Ovary (tissue), 9 donors: ENCODE measurements around the gene TUBB2A. TPM values are rescaled to one million over a fixed set of nuclear protein-coding genes. Genes with fewer than 3 reads are reported as not detected.
"Not testable (repeated sequence)": the region's sequence is repeated elsewhere in the genome, so short reads cannot be mapped to it uniquely, and the experiment has no call there.

Source experiments
- DNase-seq, 5 donors: peaks; one replicate each; pipeline ENCODE4 v3.0.0-alpha.2; 2019 to 2020
- H3K27ac ChIP-seq, 2 donors: fragments of 200-600 bp; one replicate each; pipeline versions ENCODE4 v1.5.1 to v1.8.0; 2019 to 2022
- H3K27me3 ChIP-seq: fragments of 200-600 bp; one replicate; pipeline ENCODE4 v1.8.0; 2022
- H3K36me3 ChIP-seq: fragments of 200-600 bp; sonication (generic); one replicate; pipeline ENCODE4 v1.5.1; 2019
- H3K4me1 ChIP-seq: one replicate; pipeline ENCODE4 v1.8.1; 2013; ENCODE audit warnings: mild to moderate bottlenecking, moderate library complexity; ENCODE audit not compliant: insufficient read depth
- H3K4me3 ChIP-seq: fragments of 200-600 bp; sonication (generic); one replicate; pipeline ENCODE4 v1.5.1; 2017
- H3K9me3 ChIP-seq, 2 donors: fragments of 200-600 bp in 1 of 2; sonication (generic) in 1 of 2; one replicate each; pipeline versions ENCODE4 v1.5.1 to v1.8.1; 2013 to 2019; ENCODE audit warnings: mild to moderate bottlenecking in 1 of 2, moderate library complexity in 1 of 2
- CTCF ChIP-seq, 3 donors: fragments of 450-650 bp in 2 of 3; fragments of 200-600 bp in 1 of 3; IDR thresholded peaks; one replicate each; pipeline versions ENCODE4 v1.5.1 to v1.8.0; 2016 to 2022; ENCODE audit warnings: antibody characterized with exemption in 3 of 3, mild to moderate bottlenecking in 1 of 3
- EP300 ChIP-seq: sonication (generic); formaldehyde crosslinking; IDR thresholded peaks from one replicate; pipeline ENCODE4 v1.6.1; 2017; ENCODE audit warnings: antibody characterized with exemption
- POLR2A ChIP-seq: fragments of 450-650 bp; IDR thresholded peaks from one replicate; pipeline ENCODE4 v1.6.1; 2017; ENCODE audit warnings: antibody characterized with exemption, mild to moderate bottlenecking, moderate library complexity
- WGBS, 3 donors: extraction: QIAGEN DNeasy Blood & Tissue Kit in 1 of 3; methylation state at CpG; one replicate each; pipeline versions ENCODE4 v1.1.5 to v1.1.7; 2013 to 2017; 5-methylcytosine and 5-hydroxymethylcytosine counted together
- intact Hi-C, 4 donors: fragments of 100-400 bp; cut with DNase I; formaldehyde crosslinking; loops; one replicate each; pipeline versions ENCODE4 v1.11.0 to v1.15.1; 2022 to 2023
- polyA plus RNA-seq, 2 donors: library from polyadenylated mRNA; stranded (reverse); fragments of 200-250 nt in 1 of 2; fragments of 350-450 nt in 1 of 2; fragmentation: Illumina TruSeq in 1 of 2; extraction: RNeasy Lipid Tissue Mini Kit (QIAGEN cat#74804) in 1 of 2; gene quantifications; one replicate each; pipeline ENCODE4 v1.2.3, GENCODE V29; 2013 to 2014
- total RNA-seq, 7 donors: library from RNA; depleted of rRNA in 2 of 7; stranded (reverse); fragments of >200 nt in 2 of 7; fragmentation: NEBNext Ultra II Directional in 3 of 7; extraction: Animal tissue kit (Norgen Biotek cat#: 25700) in 3 of 7; gene quantifications; one replicate each; pipeline versions ENCODE4 v1.1.0 to v1.2.4, GENCODE V29; 2016 to 2023
- donor health status: DM: no; HTN: no; CAD: no; lungs with moderate emphysema.
- donor health status: DM: no; HTN: no; CAD: no.
- donor health status: Bipolar disorder and iron deficiency.
- donor health status: DM: yes; HTN: yes; CAD: no.
- donor health status: DM: no; HTN: no; CAD: no.
- donor health status: DM: yes; HTN: yes; CAD: no.

The TUBB2A gene
- total and polyA plus RNA-seq, 9 donors = 5.7 to 32.7 (median 10.9) TPM

GRCh38 chr6:3186974-3187382 lies 29.6 kb upstream of the TUBB2A start:
- Histone ChIP-seq H3K36me3 (no peaks in the 10 kb centered on the region), H3K4me1 (no peaks in the 10 kb centered on the region), H3K4me3 (no peak overlapping the region), H3K27ac (no peak overlapping the region), H3K27me3 (no peaks in the 10 kb centered on the region), H3K9me3 (no peaks in the 10 kb centered on the region)
- intact Hi-C loops = no loop called here
- DNase-seq = no peak
- TF ChIP-seq POLR2A = no peak
- 93 to 98% (median 95%) methylated on average over 3 of the region's 3 CpGs for WGBS, 3 donors

- DNase-seq = no peak
- intact Hi-C loops = no loop called here
- Histone ChIP-seq H3K36me3 (no peaks in the 10 kb centered on the region), H3K9me3 (no peaks in the 10 kb centered on the region), H3K4me1 (no peaks in the 10 kb centered on the region), H3K27ac (no peak overlapping the region), H3K4me3 (no peak overlapping the region), H3K27me3 (no peaks in the 10 kb centered on the region)
- TF ChIP-seq EP300 (no peak), CTCF (IDR thresholded peaks at IDR 0.05) (no peak), POLR2A (no peak)
- WGBS, 3 donors = 69 to 77% (median 71%) methylated on average over 4 of the region's 4 CpGs
Observed at GRCh38 chr6:3183066-3183465, 25.7 kb upstream of the TUBB2A start.

GRCh38 chr6:3181105-3181504 lies 23.8 kb upstream of the TUBB2A start:
- DNase-seq = no peak
- no peaks in the 10 kb centered on the region for H3K27me3 ChIP-seq
- no peaks in the 10 kb centered on the region for H3K36me3 ChIP-seq
- no peak overlapping the region for H3K27ac ChIP-seq
- intact Hi-C loops = no loop called here
- no peak for TF ChIP-seq CTCF (IDR thresholded peaks at IDR 0.05)
- TF ChIP-seq EP300 = no peak
- TF ChIP-seq POLR2A = no peak
- H3K4me1 ChIP-seq = no peaks in the 10 kb centered on the region
- no peaks in the 10 kb centered on the region for H3K9me3 ChIP-seq
- no peak overlapping the region for H3K4me3 ChIP-seq
- WGBS, 3 donors = 79 to 92% (median 81%) methylated on average over 2 of the region's 2 CpGs

- WGBS, 3 donors = 64 to 73% (median 70%) methylated on average over 4 to 6 of the region's 8 CpGs
- H3K27ac ChIP-seq, H3K36me3 ChIP-seq, H3K27me3 ChIP-seq, H3K9me3 ChIP-seq, DNase-seq, intact Hi-C loops, H3K4me1 ChIP-seq, H3K4me3 ChIP-seq: not testable (repeated sequence)
Observed at GRCh38 chr6:3179945-3180344, 22.6 kb upstream of the TUBB2A start.

DNA sequence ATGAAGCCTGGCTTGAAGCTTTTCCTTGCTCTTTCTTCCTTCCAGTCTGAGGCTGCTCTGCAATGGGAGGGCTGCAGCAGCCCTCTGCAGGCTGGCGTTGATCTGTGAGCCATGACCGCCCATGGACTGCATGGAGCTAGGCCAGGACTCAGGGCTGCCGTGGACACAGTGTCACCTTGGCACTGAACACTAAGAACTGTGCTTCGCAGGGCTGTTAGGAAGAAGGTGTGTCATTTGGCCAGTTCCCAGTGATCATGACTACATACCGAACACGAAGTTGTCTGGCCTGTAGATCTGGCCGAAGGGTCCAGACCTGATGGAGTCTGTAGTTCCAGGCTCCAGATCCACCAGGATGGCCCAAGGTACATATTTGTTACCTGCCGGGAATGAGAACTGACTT lies 21.3 kb upstream of the TUBB2A start:
- H3K27ac ChIP-seq, intact Hi-C loops, H3K9me3 ChIP-seq, H3K36me3 ChIP-seq, H3K4me3 ChIP-seq, H3K27me3 ChIP-seq, DNase-seq, H3K4me1 ChIP-seq: not testable (repeated sequence)
- WGBS, 3 donors = 82 to 84% (median 83%) methylated on average over 8 of the region's 8 CpGs

- 88 to 93% (median 90%) methylated on average over 21 to 22 of the region's 22 CpGs for WGBS, 3 donors
- Histone ChIP-seq H3K36me3 (no peaks in the 10 kb centered on the region), H3K9me3 (no peaks in the 10 kb centered on the region), H3K27me3 (no peaks in the 10 kb centered on the region), H3K4me3 (no peak overlapping the region), H3K4me1 (no peaks in the 10 kb centered on the region), H3K27ac (no peak overlapping the region)
- TF ChIP-seq POLR2A (no peak), CTCF (IDR thresholded peaks at IDR 0.05) (no peak), EP300 (no peak)
- DNase-seq = no peak
- intact Hi-C loops = no loop called here
Observed at GRCh38 chr6:3176562-3177355, 19.4 kb upstream of the TUBB2A start.
